GM21526 (cell line): ENCODE results near the gene PRTFDC1.

Experiments
- ATAC-seq: cut with Tn5 transposase; IDR thresholded peaks from one replicate; pipeline ENCODE4 v1.9.1; 2021; ENCODE audit warnings: moderate library complexity; ENCODE audit not compliant: unreplicated experiment, low FRiP score

The PRTFDC1 gene

DNA sequence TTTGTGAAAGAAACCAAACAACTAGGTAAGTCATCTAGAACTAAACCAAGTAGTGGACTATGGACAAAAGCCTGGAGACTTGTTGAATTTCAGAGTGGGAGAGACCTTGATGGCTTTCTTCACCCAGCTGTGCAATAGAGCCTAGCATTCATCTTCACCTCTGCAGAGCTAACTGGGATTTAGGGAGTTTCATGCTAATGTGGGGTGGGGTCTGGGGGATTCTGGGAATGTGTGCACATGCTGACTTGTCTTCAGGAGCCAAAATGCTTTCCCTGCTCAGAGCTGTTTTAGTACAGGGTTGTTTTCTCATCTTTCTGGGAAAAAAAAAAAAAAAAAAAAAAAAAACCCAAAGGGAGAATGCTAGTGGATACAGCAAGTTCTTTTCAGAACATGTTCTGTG lies 147.4 kb downstream of the PRTFDC1 start:
- ATAC-seq: no peak

DNA sequence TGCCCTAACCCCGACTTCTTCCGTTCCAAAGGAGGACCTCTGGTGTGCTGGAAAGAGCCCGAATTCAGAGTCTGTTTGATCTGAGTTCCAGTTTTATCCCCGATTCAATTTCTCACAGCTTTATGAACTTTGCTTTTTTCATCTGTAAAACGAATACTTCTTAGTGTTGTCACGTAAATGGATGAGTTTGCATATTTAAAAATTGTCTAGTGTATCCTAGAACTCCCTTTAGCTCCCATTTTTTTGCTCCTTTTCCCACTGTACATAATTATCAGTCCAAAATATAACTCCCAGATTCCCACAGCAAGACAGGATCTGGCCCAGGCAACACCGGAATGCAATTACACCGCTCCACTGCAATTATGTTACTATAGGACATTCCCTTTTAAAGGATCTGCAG lies 148.0 kb downstream of the PRTFDC1 start:
- ATAC-seq: no peak

DNA sequence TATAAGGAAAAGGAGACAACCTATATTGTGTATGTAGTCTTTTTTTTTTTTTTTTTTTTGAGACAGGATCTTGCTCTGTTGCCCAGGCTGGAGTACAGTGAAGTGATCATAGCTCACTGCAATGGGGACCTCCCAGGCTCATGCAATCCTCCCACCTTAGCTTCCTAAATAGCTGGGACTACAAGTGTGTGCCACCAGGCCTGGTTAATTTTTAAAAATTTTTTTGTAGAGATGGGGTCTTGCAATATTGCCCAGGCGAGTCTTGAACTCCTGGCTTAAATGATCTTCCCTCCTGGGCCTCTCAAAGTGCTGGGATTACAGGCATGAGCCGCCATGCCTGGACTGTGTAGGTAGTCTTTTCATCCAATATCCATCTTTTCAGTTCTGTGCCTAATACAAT lies 150.0 kb downstream of the PRTFDC1 start:
- no peak for ATAC-seq

DNA sequence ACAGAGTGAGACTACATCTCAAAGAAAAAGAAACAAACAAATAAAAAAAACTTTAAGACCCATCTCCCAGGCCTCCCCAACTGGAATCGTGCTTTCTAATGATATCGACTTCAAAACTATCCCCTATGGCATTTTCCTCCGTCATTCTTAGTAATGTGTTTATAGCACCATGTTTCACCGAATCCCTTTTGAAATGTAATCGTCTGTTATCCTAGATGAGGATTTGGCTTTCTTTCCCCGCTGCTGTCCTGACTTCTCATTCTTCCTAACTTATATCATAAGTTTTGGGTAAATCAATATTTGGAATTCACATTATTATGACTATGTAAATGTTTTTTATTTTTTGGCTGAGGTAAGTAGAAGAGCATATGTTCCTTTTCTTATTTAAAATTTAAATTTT lies 151.5 kb downstream of the PRTFDC1 start:
- ATAC-seq: no peak
